ENCODE measurements around the gene PLCB1.

DNA sequence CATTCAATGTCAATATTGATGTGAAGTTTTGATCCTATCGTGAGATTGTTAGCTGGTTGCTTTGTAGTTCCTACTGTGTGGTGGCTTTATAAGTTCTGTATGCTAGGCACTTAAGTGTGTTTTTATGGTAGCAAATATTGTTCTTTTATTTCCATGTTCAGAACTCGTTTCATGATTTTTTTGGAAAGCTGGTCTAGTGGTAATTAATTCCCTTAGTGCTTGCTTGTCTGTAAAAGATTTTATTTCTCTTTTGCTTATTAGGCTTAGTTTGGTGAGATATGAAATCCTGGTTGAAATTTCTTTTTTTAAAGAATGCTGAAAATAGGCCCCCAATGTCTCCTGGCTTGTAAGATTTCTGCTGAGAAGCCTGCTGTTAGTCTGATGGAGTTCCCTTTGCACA is 27.8 kb upstream of the PLCB1 start:
- no peak for TF ChIP-seq CTCF (conservative IDR thresholded peaks at IDR 0.05; ENCODE audit: low read depth, low read length)
- TF ChIP-seq EZH2 (IDR thresholded peaks at IDR 0.05; ENCODE audit: borderline replicate concordance, low read depth, low read length, poor library complexity, severe bottlenecking) = no peak
